Neutrophil (primary cell): ENCODE results near the gene SHC1.

Source experiments
- H3K27ac ChIP-seq: fragments of 200-600 bp; sonication (generic); 2 replicates; pipeline ENCODE4 v1.5.1; 2016; ENCODE audit warnings: mild to moderate bottlenecking, moderate library complexity
- H3K27me3 ChIP-seq: fragments of 200-600 bp; sonication (generic); 2 replicates; pipeline ENCODE4 v1.6.0; 2016; ENCODE audit warnings: mild to moderate bottlenecking
- H3K36me3 ChIP-seq: fragments of 200-600 bp; sonication (generic); 2 replicates; pipeline ENCODE4 v1.5.1; 2017
- H3K4me1 ChIP-seq, 2 experiments: fragments of 200-600 bp in 1 of 2; sonication (generic) in 1 of 2; 1 replicate in 1 of 2; 2 replicates in 1 of 2; pipeline versions ENCODE4 v1.5.1 to v1.6.1; 2013 to 2016; ENCODE audit warnings: low read depth in 1 of 2, low read length in 1 of 2, mild to moderate bottlenecking in 1 of 2, moderate library complexity in 1 of 2; ENCODE audit not compliant: control insufficient read depth in 1 of 2, insufficient read depth in 1 of 2
- H3K4me3 ChIP-seq, 2 experiments: fragments of 200-600 bp in 1 of 2; sonication (generic) in 1 of 2; 1 replicate in 1 of 2; 2 replicates in 1 of 2; pipeline ENCODE4 v1.5.1; 2013 to 2016; ENCODE audit warnings: low read depth in 1 of 2, low read length in 1 of 2, mild to moderate bottlenecking in 1 of 2, moderate library complexity in 1 of 2
- H3K9me3 ChIP-seq: fragments of 200-600 bp; sonication (generic); 2 replicates; pipeline ENCODE4 v1.5.1; 2016
- CTCF ChIP-seq: fragments of 200-600 bp; sonication (generic); IDR thresholded peaks from 2 replicates; pipeline ENCODE4 v1.5.1; 2016; ENCODE audit warnings: antibody characterized with exemption

Gene SHC1

GRCh38 chr1:154961207-154962155, 9.1 kb downstream of the SHC1 start, which contains the start of gene PYGO2:
TSS of gene PYGO2 (minus strand) at chr1:154961782. CDS start at chr1:154961576, 206 bp downstream.
- Histone ChIP-seq H3K36me3 (peaks cover 49% of the 10 kb centered on the region), H3K9me3 (no peaks in the 10 kb centered on the region), H3K4me3 (peak within 1 kb of the TSS; percentile 88 to 99), H3K4me1 (peaks cover 24 to 34% of the 10 kb centered on the region in 2 experiments), H3K27ac (peak within 1 kb of the TSS; percentile 98), H3K27me3 (no peaks in the 10 kb centered on the region)
- TF ChIP-seq CTCF = peak; percentile 88

- Histone ChIP-seq H3K9me3 (no peaks in the 10 kb centered on the region), H3K27me3 (no peaks in the 10 kb centered on the region), H3K36me3 (peaks cover 40% of the 10 kb centered on the region), H3K4me1 (peaks cover 31 to 39% of the 10 kb centered on the region in 2 experiments), H3K27ac (peak overlapping the region; percentile 98), H3K4me3 (peak overlapping the region; percentile 88 to 99)
- TF ChIP-seq CTCF = no peak
Observed at GRCh38 chr1:154960446-154961136, 10.0 kb downstream of the SHC1 start.

GRCh38 chr1:154959426-154959780, 11.1 kb downstream of the SHC1 start:
- Histone ChIP-seq H3K27me3 (no peaks in the 10 kb centered on the region), H3K4me3 (no peak overlapping the region), H3K36me3 (peaks cover 28% of the 10 kb centered on the region), H3K4me1 (peaks cover 43 to 51% of the 10 kb centered on the region in 2 experiments), H3K9me3 (no peaks in the 10 kb centered on the region), H3K27ac (peak overlapping the region; percentile 12)
- no peak for TF ChIP-seq CTCF

- no peak overlapping the region for H3K4me3 ChIP-seq
- H3K27ac ChIP-seq = peak overlapping the region; percentile 36
- TF ChIP-seq CTCF = no peak
- no peaks in the 10 kb centered on the region for H3K27me3 ChIP-seq
- H3K36me3 ChIP-seq = peaks cover 23% of the 10 kb centered on the region
- no peaks in the 10 kb centered on the region for H3K9me3 ChIP-seq
- H3K4me1 ChIP-seq = peaks cover 48 to 56% of the 10 kb centered on the region in 2 experiments
Observed at GRCh38 chr1:154958681-154959425, 11.7 kb downstream of the SHC1 start.

GRCh38 chr1:154958036-154958435, 12.5 kb downstream of the SHC1 start:
- no peak for TF ChIP-seq CTCF

More at GRCh38 chr1:154958036-154958435, 12.5 kb downstream of the SHC1 start:
- peaks cover 15% of the 10 kb centered on the region for H3K36me3 ChIP-seq
- H3K27ac ChIP-seq = peak overlapping the region; percentile 36
- H3K4me1 ChIP-seq = peaks cover 50 to 64% of the 10 kb centered on the region in 2 experiments
- no peak overlapping the region for H3K4me3 ChIP-seq
- no peaks in the 10 kb centered on the region for H3K27me3 ChIP-seq
- no peaks in the 10 kb centered on the region for H3K9me3 ChIP-seq
